Measurements from ENCODE around the gene KRT82.

DNA sequence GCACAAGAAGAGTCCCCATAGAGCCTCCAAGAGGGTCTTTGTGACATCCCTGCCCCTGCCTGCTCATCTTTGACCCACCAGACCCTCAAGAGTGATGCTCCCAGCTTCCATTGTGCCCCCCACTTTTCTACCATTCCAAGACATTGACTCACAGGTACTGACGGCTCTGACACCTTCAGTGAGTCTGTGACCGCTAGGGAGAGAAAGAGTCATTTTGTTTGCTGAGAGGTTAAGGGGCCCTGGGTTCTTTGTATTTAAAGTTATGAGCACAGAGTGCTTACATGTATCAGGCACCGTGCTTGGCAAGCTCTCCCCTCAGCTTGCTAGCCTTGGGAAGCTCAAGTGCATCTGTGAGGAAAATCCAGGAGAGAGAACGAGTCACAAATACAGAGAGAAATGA, 7.1 kb upstream of the KRT82 start:
- TF ChIP-seq, protein P1, sequence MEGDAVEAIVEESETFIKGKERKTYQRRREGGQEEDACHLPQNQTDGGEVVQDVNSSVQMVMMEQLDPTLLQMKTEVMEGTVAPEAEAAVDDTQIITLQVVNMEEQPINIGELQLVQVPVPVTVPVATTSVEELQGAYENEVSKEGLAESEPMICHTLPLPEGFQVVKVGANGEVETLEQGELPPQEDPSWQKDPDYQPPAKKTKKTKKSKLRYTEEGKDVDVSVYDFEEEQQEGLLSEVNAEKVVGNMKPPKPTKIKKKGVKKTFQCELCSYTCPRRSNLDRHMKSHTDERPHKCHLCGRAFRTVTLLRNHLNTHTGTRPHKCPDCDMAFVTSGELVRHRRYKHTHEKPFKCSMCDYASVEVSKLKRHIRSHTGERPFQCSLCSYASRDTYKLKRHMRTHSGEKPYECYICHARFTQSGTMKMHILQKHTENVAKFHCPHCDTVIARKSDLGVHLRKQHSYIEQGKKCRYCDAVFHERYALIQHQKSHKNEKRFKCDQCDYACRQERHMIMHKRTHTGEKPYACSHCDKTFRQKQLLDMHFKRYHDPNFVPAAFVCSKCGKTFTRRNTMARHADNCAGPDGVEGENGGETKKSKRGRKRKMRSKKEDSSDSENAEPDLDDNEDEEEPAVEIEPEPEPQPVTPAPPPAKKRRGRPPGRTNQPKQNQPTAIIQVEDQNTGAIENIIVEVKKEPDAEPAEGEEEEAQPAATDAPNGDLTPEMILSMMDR (IDR thresholded peaks at IDR 0.05), result no peak
- TF ChIP-seq POLR2A (IDR thresholded peaks at IDR 0.05), result no peak
- no peak for TF ChIP-seq POLR2AphosphoS5 (IDR thresholded peaks at IDR 0.05)

Measured in transverse colon (tissue), 4 donors.